Lower leg skin (tissue), 4 donors: Measurements from ENCODE around the gene COL13A1. TPM values are rescaled to one million over a fixed set of nuclear protein-coding genes. Genes with fewer than 3 reads are reported as not detected.

Experiments used
- DNase-seq, 2 donors: peaks; one replicate each; pipeline ENCODE4 v3.0.0-alpha.2; 2019; ENCODE audit warnings: low spot score in 2 of 2
- H3K4me3 ChIP-seq: fragments of 200-600 bp; sonication (generic); 2 replicates; pipeline ENCODE4 v1.5.1; 2017; ENCODE audit warnings: mild to moderate bottlenecking, low read depth; ENCODE audit not compliant: poor library complexity, severe bottlenecking
- POLR2A ChIP-seq, 2 donors: fragments of 450-650 bp; IDR thresholded peaks; one replicate each; pipeline ENCODE4 v1.6.1; 2016 to 2017; ENCODE audit warnings: antibody characterized with exemption in 2 of 2, mild to moderate bottlenecking in 1 of 2, moderate library complexity in 1 of 2
- WGBS, 2 donors: methylation state at CpG; one replicate each; pipeline ENCODE4 v1.1.5; 2018; 5-methylcytosine and 5-hydroxymethylcytosine counted together
- intact Hi-C: fragments of 100-400 bp; cut with DNase I; formaldehyde crosslinking; loops from one replicate; pipeline ENCODE4 v1.15.0; 2023; ENCODE audit warnings: low total_unique reads
- total RNA-seq, 4 donors: library from RNA; depleted of rRNA; stranded (reverse); fragments of >200 nt; gene quantifications; one replicate each; pipeline ENCODE4 v1.1.0, GENCODE V29; 2016
- TF ChIP-seq, protein P1 (sequence below), 3 donors: fragments of 450-650 bp; IDR thresholded peaks; one replicate each; pipeline ENCODE4 v1.5.1; 2016; ENCODE audit warnings: antibody characterized with exemption in 3 of 3, mild to moderate bottlenecking in 3 of 3, moderate library complexity in 2 of 3

COL13A1 gene
- total RNA-seq, 4 donors from 2014 or later, result 0.93 to 2.3 (median 1.3) TPM

DNA sequence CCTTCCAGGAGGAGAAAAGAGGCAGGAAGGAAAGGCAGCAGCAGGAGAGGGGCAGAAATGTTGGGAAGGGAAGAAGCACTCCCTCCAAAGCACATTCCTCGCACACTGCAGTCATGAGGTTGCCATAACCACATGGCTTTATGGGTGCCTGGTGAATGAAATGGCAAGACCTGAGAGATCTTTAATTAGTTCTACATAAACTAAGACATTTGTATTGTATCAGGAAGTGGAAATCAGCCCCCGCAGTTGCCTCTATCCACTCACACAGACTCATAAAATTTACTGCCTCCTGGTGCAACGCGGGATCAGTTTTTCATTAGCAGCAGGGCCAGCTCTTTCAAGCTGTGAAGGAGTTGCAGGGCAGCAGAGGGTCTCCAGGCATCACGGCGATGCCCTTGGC is 106.4 kb downstream of the COL13A1 start:
- WGBS, 2 donors, result 71 to 79% methylated on average over 6 of the region's 6 CpGs
- DNase-seq, result no peak
- intact Hi-C loops, result no loop called here
- no peak overlapping the region for H3K4me3 ChIP-seq
- TF ChIP-seq, protein P1, sequence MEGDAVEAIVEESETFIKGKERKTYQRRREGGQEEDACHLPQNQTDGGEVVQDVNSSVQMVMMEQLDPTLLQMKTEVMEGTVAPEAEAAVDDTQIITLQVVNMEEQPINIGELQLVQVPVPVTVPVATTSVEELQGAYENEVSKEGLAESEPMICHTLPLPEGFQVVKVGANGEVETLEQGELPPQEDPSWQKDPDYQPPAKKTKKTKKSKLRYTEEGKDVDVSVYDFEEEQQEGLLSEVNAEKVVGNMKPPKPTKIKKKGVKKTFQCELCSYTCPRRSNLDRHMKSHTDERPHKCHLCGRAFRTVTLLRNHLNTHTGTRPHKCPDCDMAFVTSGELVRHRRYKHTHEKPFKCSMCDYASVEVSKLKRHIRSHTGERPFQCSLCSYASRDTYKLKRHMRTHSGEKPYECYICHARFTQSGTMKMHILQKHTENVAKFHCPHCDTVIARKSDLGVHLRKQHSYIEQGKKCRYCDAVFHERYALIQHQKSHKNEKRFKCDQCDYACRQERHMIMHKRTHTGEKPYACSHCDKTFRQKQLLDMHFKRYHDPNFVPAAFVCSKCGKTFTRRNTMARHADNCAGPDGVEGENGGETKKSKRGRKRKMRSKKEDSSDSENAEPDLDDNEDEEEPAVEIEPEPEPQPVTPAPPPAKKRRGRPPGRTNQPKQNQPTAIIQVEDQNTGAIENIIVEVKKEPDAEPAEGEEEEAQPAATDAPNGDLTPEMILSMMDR (IDR thresholded peaks at IDR 0.05), result no peak
- TF ChIP-seq POLR2A (IDR thresholded peaks at IDR 0.05), result no peak

- intact Hi-C loops, result loop anchor here (10.0 kb wide), 2 partner anchors 106 to 266 kb away; partner anchors contain the start of gene COL13A1
- WGBS, 2 donors, result 44 to 45% methylated on average over 5 of the region's 5 CpGs
- TF ChIP-seq, protein P1 (IDR thresholded peaks at IDR 0.05), result no peak
- no peak for TF ChIP-seq POLR2A (IDR thresholded peaks at IDR 0.05)
- H3K4me3 ChIP-seq, result no peak overlapping the region
- no peak for DNase-seq
These were observed 108.9 kb downstream of the COL13A1 start for GRCh38 chr10:69910561-69910960.

DNA sequence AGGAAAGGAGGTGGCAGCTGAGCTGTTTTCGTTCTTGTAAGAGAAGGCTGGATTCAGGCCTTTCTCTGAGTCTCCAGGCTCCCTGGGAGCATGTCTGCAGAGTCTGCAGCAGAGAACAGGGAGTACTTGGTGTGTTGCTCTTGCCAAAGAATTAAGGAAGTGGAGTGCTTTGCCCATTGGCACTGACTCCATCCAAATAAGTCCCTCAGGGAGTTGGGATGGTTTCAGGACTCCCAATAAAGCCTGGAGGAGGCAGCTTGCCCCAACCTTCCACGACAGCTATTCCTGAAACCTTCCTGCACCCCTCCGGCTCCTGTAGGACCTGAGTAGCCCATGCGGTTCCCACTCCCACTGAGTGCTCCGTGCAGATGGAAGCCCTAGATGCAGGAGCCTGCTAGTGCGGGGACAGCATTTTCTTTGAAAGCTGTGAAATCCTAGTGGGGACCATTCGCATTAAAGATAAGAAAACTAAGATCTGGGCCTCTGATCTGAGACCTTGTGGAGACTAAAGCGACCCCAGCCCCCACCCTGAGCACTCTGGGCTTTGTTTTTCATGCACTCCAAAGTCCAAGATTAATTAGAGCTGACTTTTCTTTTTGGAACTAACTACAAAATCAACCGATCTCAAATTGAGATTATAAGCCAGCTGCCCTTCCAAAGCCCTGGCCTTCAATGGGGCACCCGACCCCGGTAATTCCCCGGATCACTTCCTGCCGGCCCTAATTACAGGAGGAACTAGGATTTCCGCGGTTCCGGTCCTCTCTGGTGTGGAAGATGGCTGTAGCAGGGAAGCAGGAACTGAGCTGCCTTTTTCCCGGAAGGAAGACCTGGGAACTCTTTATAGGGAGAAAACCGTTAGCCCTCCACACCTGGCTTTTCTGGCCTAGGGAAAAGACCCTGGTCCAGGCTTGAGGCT is 110.2 kb downstream of the COL13A1 start:
- DNase-seq, result peak in 1 of 2 donors; percentile 55
- intact Hi-C loops, result loop anchor here (10.0 kb wide), 2 partner anchors 107 to 267 kb away; partner anchors contain the start of gene COL13A1
- no peak overlapping the region for H3K4me3 ChIP-seq
- TF ChIP-seq, protein P1 (IDR thresholded peaks at IDR 0.05), result no peak
- TF ChIP-seq POLR2A (IDR thresholded peaks at IDR 0.05), result no peak
- WGBS, 2 donors, result 37 to 46% methylated on average over 18 of the region's 18 CpGs

- 25 to 43% methylated on average over 4 of the region's 4 CpGs for WGBS, 2 donors
- DNase-seq, result no peak
- intact Hi-C loops, result loop anchor here (10.0 kb wide), 2 partner anchors 108 to 268 kb away; partner anchors contain the start of gene COL13A1
- TF ChIP-seq, protein P1 (IDR thresholded peaks at IDR 0.05), result no peak
- no peak for TF ChIP-seq POLR2A (IDR thresholded peaks at IDR 0.05)
- H3K4me3 ChIP-seq, result no peak overlapping the region
These were observed 110.9 kb downstream of the COL13A1 start for GRCh38 chr10:69912589-69912988.

DNA sequence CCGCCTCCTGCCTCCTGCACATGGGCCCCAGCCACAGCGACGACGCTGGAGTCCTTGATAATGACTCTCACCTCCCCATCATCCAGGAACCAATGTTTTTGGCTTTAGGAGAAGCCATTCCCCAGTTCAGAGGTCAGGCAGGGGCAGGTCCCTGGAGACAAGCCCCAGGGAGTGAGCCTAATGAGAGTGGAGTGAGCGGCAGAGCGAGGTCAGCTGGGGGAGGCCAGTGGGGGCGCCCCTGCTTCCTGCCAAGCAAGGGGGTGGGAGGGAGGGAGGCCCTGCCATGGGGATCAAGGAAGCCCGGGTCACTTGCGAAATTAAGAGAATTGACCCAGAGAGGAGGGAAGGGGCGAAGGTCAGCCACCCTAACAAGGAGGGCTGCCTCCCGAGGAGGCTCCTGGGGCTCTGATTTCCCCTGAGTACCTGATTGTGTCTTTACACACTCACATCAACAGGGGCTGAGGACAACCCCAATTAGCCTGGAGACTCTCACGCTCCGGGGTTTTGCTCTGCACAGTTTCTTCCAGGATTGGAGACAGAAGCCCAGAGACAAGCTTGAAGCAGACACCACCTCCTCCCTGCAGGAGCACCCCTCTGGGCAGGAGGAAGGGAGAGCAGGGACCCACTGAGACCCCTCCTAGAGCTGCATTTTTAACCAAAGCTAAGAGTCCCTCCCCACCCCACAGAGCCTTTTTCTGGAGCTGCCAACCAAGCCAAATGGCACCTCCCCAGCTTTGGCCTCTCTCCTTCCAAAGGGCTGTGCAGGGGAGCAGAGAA is 112.1 kb downstream of the COL13A1 start:
- H3K4me3 ChIP-seq, result no peak overlapping the region
- no peak for DNase-seq
- TF ChIP-seq, protein P1 (IDR thresholded peaks at IDR 0.05), result no peak
- no peak for TF ChIP-seq POLR2A (IDR thresholded peaks at IDR 0.05)
- intact Hi-C loops, result loop anchor here (10.0 kb wide), 2 partner anchors 109 to 269 kb away; partner anchors contain the start of gene COL13A1
- WGBS, 2 donors, result 86 to 87% methylated on average over 13 of the region's 13 CpGs
